Omental fat pad (tissue), 4 donors: ENCODE data around the gene ATG16L1. TPM values are rescaled to one million over a fixed set of nuclear protein-coding genes. Genes with fewer than 3 reads are reported as not detected.

ENCODE experiments used
- ATAC-seq: fragments of 150-250 bp; one replicate; pipeline ENCODE4 v1.9.1; 2016; ENCODE audit warnings: mild to moderate bottlenecking, moderate library complexity; ENCODE audit not compliant: low FRiP score
- DNase-seq: peaks from one replicate; pipeline ENCODE4 v3.0.0-alpha.2; 2019; ENCODE audit warnings: low spot score
- total RNA-seq, 4 donors: library from RNA; depleted of rRNA; stranded (reverse); fragments of >200 nt; gene quantifications; one replicate each; pipeline ENCODE4 v1.1.0, GENCODE V29; 2016
- TF ChIP-seq, protein P1 (sequence below), 3 donors: fragments of 450-650 bp; IDR thresholded peaks; one replicate each; pipeline ENCODE4 v1.5.1; 2016 to 2017; ENCODE audit warnings: antibody characterized with exemption in 3 of 3, mild to moderate bottlenecking in 3 of 3, moderate library complexity in 2 of 3

The ATG16L1 gene
- total RNA-seq, 4 donors from 2014 or later, result 20.6 to 55.2 (median 27.6) TPM

DNA sequence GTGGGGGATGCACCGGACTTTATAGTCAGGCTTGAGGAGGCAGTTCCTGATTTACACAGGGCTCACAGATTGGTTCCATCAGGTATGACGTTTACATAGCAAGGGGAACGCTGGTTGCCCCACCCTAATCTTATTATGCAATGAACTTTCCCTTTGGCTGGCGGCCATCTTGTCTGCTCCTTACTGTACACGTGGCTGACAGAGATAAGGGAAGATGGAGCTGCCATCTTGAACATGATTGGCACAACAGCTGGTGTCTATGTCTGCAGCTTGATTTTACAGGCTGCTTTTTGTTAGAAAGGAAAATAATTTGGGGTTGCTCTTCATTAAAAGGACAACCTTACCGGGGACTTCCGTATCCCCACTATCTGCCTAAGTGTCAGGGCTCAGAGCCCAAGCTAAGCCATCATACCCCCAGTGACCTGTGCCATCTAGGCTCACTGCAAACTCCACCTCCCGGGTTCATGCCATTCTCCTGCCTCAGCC lies 33.5 kb upstream of the ATG16L1 start:
- TF ChIP-seq, protein P1, sequence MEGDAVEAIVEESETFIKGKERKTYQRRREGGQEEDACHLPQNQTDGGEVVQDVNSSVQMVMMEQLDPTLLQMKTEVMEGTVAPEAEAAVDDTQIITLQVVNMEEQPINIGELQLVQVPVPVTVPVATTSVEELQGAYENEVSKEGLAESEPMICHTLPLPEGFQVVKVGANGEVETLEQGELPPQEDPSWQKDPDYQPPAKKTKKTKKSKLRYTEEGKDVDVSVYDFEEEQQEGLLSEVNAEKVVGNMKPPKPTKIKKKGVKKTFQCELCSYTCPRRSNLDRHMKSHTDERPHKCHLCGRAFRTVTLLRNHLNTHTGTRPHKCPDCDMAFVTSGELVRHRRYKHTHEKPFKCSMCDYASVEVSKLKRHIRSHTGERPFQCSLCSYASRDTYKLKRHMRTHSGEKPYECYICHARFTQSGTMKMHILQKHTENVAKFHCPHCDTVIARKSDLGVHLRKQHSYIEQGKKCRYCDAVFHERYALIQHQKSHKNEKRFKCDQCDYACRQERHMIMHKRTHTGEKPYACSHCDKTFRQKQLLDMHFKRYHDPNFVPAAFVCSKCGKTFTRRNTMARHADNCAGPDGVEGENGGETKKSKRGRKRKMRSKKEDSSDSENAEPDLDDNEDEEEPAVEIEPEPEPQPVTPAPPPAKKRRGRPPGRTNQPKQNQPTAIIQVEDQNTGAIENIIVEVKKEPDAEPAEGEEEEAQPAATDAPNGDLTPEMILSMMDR (IDR thresholded peaks at IDR 0.05), result no peak
- DNase-seq (no peak), ATAC-seq (no peak)

DNA sequence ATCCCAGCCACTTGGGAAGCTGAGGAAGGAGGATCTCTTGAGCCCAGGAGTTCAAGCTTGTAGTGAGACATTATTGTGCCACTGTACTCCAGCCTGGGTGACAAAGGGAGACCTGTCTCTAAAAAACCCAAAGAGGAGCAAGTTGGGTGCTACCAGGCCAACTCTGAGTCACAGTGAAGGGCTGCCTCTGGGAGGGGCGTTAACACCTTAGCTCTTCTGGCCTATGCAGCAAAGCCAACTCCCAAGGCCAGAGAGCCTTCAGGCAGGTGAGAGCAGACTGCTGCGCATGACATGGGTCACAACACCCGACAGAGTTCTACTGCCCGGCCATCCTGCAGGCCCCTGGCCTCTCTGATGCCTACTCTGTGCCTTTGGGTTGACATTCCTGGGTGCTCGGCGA lies 32.6 kb upstream of the ATG16L1 start:
- no peak for ATAC-seq
- no peak for DNase-seq
- TF ChIP-seq, protein P1 (IDR thresholded peaks at IDR 0.05), result no peak

DNA sequence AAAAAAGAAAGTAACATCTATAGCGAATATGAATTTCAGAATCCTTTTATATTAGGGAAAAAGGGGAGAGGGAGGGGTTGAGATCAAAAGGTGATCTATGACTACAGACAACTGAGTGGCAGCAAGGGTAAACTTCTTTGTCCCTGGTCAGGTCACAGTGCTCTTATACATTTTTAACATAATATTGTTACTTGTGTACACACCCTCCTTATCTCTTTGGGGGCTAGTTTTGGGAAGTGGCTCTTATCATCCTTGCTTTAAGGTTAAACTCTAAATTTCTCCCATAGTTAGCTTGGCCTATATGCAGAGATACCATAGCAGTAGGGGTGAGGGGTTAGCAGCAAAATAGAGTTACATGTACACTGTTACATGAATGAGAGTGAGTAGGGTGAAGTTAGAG lies 31.6 kb upstream of the ATG16L1 start:
- TF ChIP-seq, protein P1 (IDR thresholded peaks at IDR 0.05), result no peak
- ATAC-seq (no peak), DNase-seq (no peak)

DNA sequence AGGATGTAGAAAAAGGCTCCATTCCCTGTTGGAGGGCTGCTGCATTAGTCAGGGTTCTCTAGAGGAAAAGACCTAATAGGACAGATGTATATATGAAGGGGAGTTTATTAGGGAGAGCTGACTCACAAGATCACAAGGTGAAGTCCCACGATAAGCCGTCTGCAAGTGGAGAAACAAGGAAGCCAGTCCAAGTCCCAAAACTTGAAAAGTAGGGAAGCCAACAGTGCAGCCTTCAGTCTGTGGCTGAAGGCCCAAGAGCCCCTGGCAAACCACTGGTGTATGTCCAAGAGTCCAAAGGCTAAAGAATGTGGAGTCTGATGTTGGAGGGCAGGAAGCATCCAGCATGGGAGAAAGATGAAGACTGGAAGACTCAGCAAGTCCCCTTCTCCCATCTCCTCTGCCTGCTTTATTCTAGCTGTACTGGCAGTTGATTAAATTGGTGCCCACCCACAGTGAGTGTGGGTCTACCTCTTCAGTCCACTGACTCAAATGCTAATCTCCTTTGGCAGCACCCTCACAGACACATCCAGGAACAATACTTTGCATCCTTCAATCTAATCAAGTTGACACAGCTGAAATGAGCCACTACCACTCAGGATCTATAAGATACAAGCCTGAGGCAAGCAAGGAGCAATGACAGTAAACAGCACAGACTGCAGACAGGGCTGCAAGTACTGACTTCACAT lies 30.0 kb upstream of the ATG16L1 start:
- TF ChIP-seq, protein P1 (IDR thresholded peaks at IDR 0.05), result no peak
- no peak for DNase-seq
- ATAC-seq, result no peak

DNA sequence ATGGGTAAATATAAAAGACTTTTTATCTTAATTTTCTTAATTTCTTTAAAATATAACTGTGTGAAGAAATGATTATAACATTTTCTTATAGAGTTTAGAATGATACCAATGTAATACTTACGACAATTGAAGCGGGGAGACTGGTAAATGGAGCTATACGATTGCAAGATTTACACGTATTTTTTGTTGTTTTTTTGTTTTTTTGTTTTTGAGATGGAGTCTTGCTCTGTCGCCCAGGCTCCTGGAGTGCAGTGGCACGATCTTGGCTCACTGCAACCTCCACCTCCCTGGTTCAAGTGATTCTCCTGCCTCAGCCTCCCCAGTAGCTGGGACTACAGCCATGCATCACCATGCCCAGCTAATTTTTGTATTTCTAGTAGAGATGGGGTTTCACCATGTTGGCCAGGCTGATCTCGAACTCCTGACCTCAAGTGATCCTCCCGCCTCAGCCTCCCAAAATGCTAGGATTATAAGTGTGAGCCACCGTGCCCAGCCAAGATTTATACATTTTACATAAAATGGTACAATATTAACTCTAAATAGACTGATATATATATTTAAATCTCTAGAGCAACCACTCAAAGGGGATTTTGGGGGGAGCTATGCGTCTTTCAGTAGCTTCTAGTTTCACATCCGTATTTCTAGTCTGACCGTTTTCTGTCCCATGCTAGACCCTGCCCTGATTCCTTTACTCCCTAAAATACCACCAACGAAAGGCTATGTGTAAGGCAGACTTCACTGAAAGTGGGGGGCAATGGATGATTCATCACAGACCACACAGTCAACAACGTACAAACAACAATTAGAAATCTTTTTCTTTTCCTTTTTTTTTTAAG lies 28.2 kb upstream of the ATG16L1 start:
- ATAC-seq, result no peak

DNA sequence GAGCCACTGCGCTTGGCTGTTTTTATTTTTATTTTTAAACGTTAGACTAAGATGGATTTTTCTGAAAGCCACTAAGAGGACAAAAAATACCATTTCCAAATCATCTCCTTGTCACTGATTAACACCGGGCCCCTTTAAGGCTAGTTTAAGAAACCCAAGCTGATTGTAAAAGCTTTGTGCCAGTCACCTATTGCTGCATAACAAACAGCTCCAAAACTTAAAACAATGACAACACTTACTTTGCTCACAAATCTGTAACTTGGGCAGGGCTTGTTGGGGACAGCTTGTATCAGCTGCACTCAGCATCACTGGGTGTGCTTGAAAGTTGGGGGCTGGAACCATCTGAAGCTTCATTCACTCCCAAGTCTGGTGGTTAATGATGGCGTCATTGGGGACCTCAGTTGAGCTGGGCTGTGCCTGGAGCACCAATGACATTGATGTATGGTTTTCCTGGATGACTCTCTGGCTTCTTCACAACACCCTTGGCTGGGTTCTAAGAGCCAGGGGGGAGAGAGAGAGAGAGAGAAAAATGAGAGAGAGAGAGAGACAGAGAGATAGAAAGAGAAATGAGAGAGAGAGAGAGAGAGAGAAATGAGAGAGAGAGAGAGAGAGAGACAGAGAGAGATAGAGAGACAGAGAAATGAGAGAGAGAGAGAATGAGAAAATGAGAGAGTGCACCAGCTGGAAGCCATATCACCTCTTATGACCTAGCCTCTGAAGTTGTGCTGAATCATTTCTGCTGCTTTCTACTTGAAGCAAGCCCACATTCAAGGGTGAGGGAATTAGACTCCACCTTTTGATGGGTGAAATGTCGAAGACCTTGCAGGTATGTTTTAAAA lies 26.0 kb upstream of the ATG16L1 start:
- DNase-seq, result no peak
- TF ChIP-seq, protein P1 (IDR thresholded peaks at IDR 0.05), result no peak

More for the DNA sequence above, 28.2 kb upstream of the ATG16L1 start:
- TF ChIP-seq, protein P1 (IDR thresholded peaks at IDR 0.05), result no peak
- DNase-seq, result no peak

More for the DNA sequence above, 26.0 kb upstream of the ATG16L1 start:
- ATAC-seq, result no peak
